OCI-LY3 (cell line): ENCODE results near the gene F8.
"Not testable (repeated sequence)": the region's sequence is repeated elsewhere in the genome, so short reads cannot be mapped to it uniquely, and the experiment has no call there.

Source experiments
- H2AFZ ChIP-seq: fragments of 200-600, 300-600 bp; shearing (Covaris generic); 2 replicates; pipeline ENCODE4 v1.6.0; 2014; ENCODE audit warnings: antibody characterized with exemption, low read depth, low read length
- H3K27ac ChIP-seq: fragments of 200-600, 300-600 bp; sonication (generic); 2 replicates; pipeline ENCODE4 v1.5.1; 2014; ENCODE audit warnings: mild to moderate bottlenecking, low read length, moderate library complexity, mixed read lengths
- H3K27me3 ChIP-seq: fragments of 200-600, 300-600 bp; sonication (generic); 2 replicates; pipeline ENCODE4 v1.6.1; 2014; ENCODE audit warnings: low read depth, low read length, mixed read lengths
- H3K36me3 ChIP-seq: fragments of 200-600, 300-600 bp; sonication (generic); replicated peaks from 2 replicates; pipeline ENCODE3; 2014; ENCODE audit warnings: low read depth, low read length, mixed read lengths
- H3K4me1 ChIP-seq: fragments of 300-600, 200-600 bp; sonication (generic); 2 replicates; pipeline ENCODE4 v1.6.1; 2014; ENCODE audit warnings: low read length, mixed read lengths
- H3K4me2 ChIP-seq: fragments of 200-600, 300-600 bp; sonication (generic); 2 replicates; pipeline ENCODE4 v1.6.1; 2014; ENCODE audit warnings: low read length, mixed read lengths
- H3K4me3 ChIP-seq: fragments of 300-600, 200-600 bp; sonication (generic); 2 replicates; pipeline ENCODE4 v1.5.1; 2014; ENCODE audit warnings: antibody characterized with exemption, mild to moderate bottlenecking, low read length, moderate library complexity
- H3K79me2 ChIP-seq: fragments of 300-600, 200-600 bp; shearing (Covaris generic); 2 replicates; pipeline ENCODE4 v1.6.1; 2014; ENCODE audit warnings: mild to moderate bottlenecking, low read length, mixed read lengths
- H3K9ac ChIP-seq: fragments of 300-600, 200-600 bp; shearing (Covaris generic); 2 replicates; pipeline ENCODE4 v1.6.0; 2014; ENCODE audit warnings: mild to moderate bottlenecking, low read length, moderate library complexity
- H3K9me3 ChIP-seq: fragments of 200-600, 300-600 bp; shearing (Covaris generic); 2 replicates; pipeline ENCODE4 v1.6.1; 2014; ENCODE audit warnings: low read length, mixed read lengths; ENCODE audit not compliant: insufficient read depth
- H4K20me1 ChIP-seq: fragments of 200-600, 300-600 bp; sonication (generic); 2 replicates; pipeline ENCODE4 v1.6.1; 2016; ENCODE audit warnings: low read length, mixed read lengths; ENCODE audit not compliant: insufficient read depth
- EZH2phosphoT487 ChIP-seq: fragments of 200-600 bp; shearing (Covaris generic); IDR thresholded peaks from 2 replicates; pipeline ENCODE4 v1.6.1; 2018; ENCODE audit warnings: antibody characterized with exemption, mixed run types, low read depth
- TF ChIP-seq, protein P1 (sequence below): fragments of 200-600, 300-600 bp; sonication (generic); IDR thresholded peaks from 2 replicates; pipeline ENCODE4 v1.5.1; 2014; ENCODE audit warnings: antibody characterized with exemption, low read length, low read depth

F8 gene

DNA sequence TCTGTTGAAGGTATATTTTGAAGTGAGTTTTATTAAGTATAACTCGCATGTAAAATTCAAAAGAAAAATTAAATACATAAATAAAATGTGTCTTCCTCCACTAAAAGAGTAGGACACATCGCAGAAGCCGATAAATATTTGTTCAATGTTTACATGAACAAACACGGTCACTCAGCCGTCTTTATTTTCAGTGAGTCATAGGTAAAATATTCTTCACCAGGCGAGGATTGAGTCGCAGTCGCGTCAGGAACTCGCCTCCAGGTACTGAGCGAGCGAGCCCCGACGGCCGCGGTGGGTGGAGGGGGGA is 3.9 kb upstream of the F8 start:
- Histone ChIP-seq H3K4me3 (peak overlapping the region; percentile 97), H3K4me2 (peak overlapping the region; percentile 65), H3K9ac (peak overlapping the region; percentile 87), H3K27me3 (no peaks in the 10 kb centered on the region), H3K9me3 (no peaks in the 10 kb centered on the region), H2AFZ (peak overlapping the region; percentile 86), H4K20me1 (no peaks in the 10 kb centered on the region), H3K4me1 (peaks cover 8% of the 10 kb centered on the region), H3K36me3 (no peaks in the 10 kb centered on the region), H3K79me2 (peaks cover 36% of the 10 kb centered on the region), H3K27ac (peak overlapping the region; percentile 84)
- TF ChIP-seq EZH2phosphoT487: no peak
- TF ChIP-seq, protein P1, sequence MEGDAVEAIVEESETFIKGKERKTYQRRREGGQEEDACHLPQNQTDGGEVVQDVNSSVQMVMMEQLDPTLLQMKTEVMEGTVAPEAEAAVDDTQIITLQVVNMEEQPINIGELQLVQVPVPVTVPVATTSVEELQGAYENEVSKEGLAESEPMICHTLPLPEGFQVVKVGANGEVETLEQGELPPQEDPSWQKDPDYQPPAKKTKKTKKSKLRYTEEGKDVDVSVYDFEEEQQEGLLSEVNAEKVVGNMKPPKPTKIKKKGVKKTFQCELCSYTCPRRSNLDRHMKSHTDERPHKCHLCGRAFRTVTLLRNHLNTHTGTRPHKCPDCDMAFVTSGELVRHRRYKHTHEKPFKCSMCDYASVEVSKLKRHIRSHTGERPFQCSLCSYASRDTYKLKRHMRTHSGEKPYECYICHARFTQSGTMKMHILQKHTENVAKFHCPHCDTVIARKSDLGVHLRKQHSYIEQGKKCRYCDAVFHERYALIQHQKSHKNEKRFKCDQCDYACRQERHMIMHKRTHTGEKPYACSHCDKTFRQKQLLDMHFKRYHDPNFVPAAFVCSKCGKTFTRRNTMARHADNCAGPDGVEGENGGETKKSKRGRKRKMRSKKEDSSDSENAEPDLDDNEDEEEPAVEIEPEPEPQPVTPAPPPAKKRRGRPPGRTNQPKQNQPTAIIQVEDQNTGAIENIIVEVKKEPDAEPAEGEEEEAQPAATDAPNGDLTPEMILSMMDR: no peak

DNA sequence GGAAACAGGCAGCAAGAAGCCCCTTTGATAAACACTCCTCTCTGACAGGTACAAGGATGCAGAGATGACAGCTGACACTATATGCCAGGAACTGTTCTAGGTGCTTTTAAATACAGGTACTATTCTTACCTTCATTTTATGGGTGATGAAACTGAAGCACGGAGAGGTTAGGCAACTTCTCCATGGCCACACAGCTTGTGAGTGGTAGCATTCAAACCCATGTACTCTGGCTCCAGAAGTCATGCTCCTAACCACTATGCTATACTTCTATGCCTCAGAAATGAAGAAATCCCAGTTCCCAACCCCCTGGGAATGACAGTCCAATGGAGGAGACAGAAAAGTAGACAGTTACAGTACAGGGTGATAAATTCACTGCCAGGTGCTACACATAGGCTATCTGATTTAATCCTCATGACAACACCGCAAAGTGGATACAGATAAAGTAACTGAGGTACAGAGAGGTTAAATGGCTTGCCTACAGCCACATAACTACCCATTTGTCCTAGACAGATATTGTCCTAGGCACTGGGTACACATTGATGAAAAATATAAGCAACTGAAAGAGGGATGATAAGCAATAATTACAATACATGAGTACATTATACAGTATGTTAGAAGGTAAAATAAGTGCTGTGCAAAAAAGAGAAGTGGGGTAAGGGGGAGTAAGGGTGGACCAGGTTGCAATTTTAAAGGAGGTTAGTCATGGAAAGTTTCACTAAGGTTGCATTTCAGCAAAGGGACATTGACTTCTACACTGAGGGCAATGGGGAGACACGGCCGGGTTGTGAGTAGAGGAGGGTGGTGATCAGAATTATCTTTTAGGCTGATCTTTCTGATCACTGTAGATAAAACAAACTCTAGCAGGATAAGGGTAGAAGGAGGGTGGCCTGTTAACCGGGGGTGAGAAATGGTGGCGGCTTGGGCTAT is 1.6 kb upstream of the F8 start:
- Histone ChIP-seq H2AFZ (no peak overlapping the region), H3K9ac (no peak overlapping the region), H3K4me2 (no peak overlapping the region), H3K4me1 (peaks cover 8% of the 10 kb centered on the region), H4K20me1 (no peaks in the 10 kb centered on the region), H3K4me3 (no peak overlapping the region), H3K9me3 (no peaks in the 10 kb centered on the region), H3K27me3 (no peaks in the 10 kb centered on the region), H3K27ac (no peak overlapping the region), H3K36me3 (no peaks in the 10 kb centered on the region), H3K79me2 (peaks cover 20% of the 10 kb centered on the region)
- TF ChIP-seq, protein P1: no peak
- no peak for TF ChIP-seq EZH2phosphoT487

DNA sequence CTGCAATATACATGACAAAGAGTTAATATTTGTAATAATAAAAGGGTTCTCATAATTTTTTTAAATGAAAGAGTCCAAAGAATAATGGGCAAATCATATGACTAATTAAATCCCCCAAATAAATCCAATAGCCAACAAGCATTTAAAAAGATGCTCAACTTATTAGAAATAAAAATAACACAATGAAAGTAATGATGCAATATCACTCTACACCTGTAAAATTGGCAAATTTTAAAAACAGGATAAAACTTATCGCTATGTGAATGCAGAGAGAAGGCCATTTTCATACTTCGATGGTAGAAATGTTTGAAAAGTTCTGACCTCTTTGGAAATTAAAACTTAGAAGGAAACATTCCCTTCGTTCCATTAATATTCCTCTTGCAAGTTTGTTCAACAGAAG is 1.9 kb downstream of the F8 start:
- no peak overlapping the region for H3K4me3 ChIP-seq
- H3K4me2 ChIP-seq: no peak overlapping the region
- no peaks in the 10 kb centered on the region; the same call in 1 of the 2 replicates for H3K4me1 ChIP-seq
- H3K27me3 ChIP-seq: no peaks in the 10 kb centered on the region
- H3K79me2 ChIP-seq: no peaks in the 10 kb centered on the region
- no peak overlapping the region for H2AFZ ChIP-seq
- H3K36me3 ChIP-seq: no peaks in the 10 kb centered on the region
- no peak overlapping the region for H3K9ac ChIP-seq
- H4K20me1 ChIP-seq: no peaks in the 10 kb centered on the region
- H3K9me3 ChIP-seq: no peaks in the 10 kb centered on the region
- H3K27ac ChIP-seq: no peak overlapping the region
- TF ChIP-seq, protein P1: no peak
- TF ChIP-seq EZH2phosphoT487: no peak

DNA sequence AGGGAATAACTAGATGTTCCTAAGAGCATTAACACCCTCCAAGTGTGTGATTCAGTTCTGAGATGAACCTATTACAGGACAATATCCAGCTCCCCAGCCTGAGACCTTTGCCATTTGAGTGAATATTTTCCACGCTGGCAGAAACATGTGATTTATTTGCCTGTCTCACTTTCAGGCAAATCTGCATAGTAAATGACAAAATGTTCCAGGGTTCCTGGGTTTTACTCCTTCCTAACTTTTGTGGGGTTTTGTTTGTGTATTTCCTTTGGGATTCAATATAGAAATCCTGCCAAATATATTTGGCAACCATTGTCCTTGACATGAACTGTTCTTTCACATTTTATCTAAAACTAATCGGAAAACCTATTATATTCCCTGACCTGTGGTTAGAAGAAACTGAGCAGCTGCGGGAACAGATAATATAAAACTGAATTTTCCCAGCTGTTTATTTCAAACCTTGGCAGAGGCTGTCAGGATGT is 12.5 kb downstream of the F8 start:
- no peak overlapping the region for H3K27ac ChIP-seq
- no peak overlapping the region for H3K9ac ChIP-seq
- no peaks in the 10 kb centered on the region for H3K27me3 ChIP-seq
- H3K36me3 ChIP-seq: no peaks in the 10 kb centered on the region
- H4K20me1 ChIP-seq: no peaks in the 10 kb centered on the region
- H3K4me3 ChIP-seq: no peak overlapping the region
- no peaks in the 10 kb centered on the region for H3K9me3 ChIP-seq
- no peaks in the 10 kb centered on the region for H3K4me1 ChIP-seq
- H3K4me2 ChIP-seq: no peak overlapping the region
- no peak overlapping the region for H2AFZ ChIP-seq
- TF ChIP-seq, protein P1: no peak
- no peak for TF ChIP-seq EZH2phosphoT487
- no peaks in the 10 kb centered on the region for H3K79me2 ChIP-seq

DNA sequence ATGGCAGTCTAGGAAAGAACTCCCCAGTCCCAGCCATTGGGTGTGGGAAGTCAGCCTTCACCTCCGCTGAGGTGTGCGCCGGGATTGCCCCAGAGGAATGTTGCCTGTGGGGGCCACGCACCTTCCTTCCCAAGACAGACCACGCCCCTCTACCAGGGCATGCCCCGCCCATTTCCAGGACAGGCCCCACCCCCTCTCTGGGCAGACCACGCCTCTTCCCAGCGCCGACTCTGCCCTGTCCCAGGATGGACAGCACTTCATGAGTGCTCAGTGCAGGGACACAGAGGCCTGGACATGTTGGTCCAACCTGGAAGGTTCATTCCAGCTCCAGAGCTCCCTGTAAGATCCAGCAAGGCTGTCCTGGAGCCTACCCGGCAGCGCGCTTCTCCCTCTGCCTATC is 13.9 kb downstream of the F8 start:
- H3K9ac ChIP-seq, H3K36me3 ChIP-seq, H3K4me2 ChIP-seq, H3K9me3 ChIP-seq, H3K4me1 ChIP-seq, H2AFZ ChIP-seq, H3K27me3 ChIP-seq, H3K27ac ChIP-seq, H3K4me3 ChIP-seq, H3K79me2 ChIP-seq, H4K20me1 ChIP-seq: not testable (repeated sequence)

DNA sequence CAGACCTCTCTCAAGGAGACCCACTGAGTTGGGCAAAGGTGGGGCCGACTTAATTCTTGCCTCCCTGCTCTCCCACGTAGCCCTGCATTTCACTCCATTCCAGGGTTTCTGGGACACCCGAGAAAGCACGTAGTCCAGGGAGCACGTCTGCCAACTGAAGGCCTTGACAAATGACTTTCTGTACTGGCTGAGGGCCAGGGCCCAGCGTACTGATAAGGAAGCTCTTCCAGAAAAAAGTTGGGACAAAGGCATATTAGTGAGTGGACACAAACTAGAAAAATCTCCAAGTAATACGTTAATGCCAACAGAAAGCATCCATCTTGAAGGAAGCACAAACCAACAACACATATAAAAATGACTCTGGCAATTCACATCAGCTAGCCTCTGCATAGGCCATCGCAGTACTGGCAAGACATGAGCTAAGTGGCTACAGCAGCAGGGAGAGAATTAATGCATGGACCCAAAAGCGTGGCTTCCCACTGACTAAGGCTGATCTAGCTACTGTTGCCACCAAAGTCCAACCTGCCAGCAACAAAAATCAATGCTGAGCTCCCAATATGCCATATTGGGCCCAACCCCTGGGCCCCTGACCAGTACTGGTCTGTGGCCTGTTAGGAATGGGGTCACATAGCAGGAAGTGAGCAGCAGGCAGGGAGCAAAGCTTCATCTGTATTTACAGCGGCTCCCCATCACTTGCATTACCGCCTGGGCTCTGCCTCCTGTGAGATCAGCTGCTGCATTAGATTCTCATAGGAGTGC is 15.4 kb downstream of the F8 start:
- not testable (repeated sequence) for H4K20me1 ChIP-seq, H3K27ac ChIP-seq, H3K27me3 ChIP-seq, H3K79me2 ChIP-seq, H3K9me3 ChIP-seq, H3K4me2 ChIP-seq, H3K4me1 ChIP-seq, H2AFZ ChIP-seq, H3K9ac ChIP-seq, H3K4me3 ChIP-seq, H3K36me3 ChIP-seq
